Epithelial cell of esophagus (primary cell): ENCODE measurements around the gene BSPRY.

Experiments
- DNase-seq: peaks from one replicate; pipeline ENCODE4 v3.0.0; 2010; ENCODE audit warnings: low read depth
- H3K4me3 ChIP-seq: 2 replicates; pipeline ENCODE4 v1.5.1; 2011; ENCODE audit warnings: mild to moderate bottlenecking, low read length, control low read depth
- CTCF ChIP-seq: IDR thresholded peaks from 2 replicates; pipeline ENCODE4 v1.5.1; 2011; ENCODE audit warnings: low read depth, mild to moderate bottlenecking, low read length, control low read depth, inconsistent platforms; ENCODE audit not compliant: insufficient read depth; ENCODE audit errors: missing control alignments

The BSPRY gene

GRCh38 chr9:113349445-113350094 lies at the start of gene BSPRY:
Gene BSPRY, plus strand, starts transcription at chr9:113349541. Its CDS starts 39 bp downstream, at chr9:113349580.
- peak; percentile 33 for DNase-seq
- H3K4me3 ChIP-seq, result peak within 1 kb of the TSS; percentile 44
- no peak for TF ChIP-seq CTCF

DNA sequence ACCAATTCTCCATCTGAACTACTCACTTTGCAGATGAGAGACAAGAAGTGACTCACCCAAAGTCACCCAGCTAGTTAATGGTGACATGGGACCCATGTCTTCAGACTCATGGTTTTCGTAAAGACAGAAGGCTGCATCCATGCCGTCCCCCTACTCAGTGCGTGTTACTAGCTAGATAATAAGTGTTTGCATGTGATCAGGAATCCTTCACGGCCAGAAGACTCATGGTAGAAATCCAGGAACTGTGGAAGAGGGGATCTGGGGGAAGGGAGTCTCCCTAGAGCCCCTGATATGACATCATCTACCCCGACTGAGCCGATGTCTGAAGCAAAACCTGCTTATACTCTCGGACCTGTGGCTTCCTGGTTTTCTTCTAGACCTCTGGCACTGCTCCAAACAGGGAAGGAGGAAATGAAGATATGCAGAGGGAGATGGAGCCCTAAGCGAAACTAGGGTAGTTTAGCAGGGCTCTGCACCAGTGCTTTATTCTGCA lies 49.5 kb upstream of the BSPRY start:
- no peak overlapping the region for H3K4me3 ChIP-seq
- no peak for TF ChIP-seq CTCF
- peak; percentile 21 for DNase-seq

- DNase-seq, result no peak
- H3K4me3 ChIP-seq, result no peak overlapping the region
- no peak for TF ChIP-seq CTCF
Observed at GRCh38 chr9:113301548-113301947, 47.8 kb upstream of the BSPRY start.

DNA sequence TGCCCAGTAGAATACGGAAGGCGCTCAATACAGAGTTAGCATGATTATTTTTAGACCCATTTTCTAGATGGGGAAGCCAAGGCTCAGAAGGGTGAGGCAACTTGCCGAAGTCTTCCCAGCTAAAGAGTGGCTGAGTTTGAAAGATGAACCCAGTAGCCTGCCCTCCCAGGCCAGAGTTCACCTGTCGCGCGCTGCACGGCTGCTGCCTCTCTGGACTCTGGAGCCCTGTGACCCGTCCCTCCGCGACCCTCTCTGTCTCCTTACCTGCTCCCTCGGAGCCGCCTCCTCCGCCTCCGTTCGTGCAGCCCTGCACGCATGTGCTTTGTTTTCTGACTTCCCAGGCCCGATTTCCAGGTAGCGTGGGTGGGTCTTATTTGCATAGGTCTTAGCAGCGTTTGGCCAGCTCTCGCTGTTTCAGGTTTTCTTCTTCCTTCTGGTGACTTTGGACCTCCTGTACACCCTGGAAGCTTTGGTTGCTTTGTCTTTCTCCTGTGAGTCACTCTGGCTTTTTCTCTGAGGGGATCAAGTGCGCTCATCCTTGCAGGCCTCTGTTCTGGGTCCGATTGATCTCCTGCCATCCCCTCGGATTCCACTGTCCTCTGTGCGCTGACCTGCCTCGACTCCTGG lies 46.4 kb upstream of the BSPRY start, which contains the start of gene RNF183:
Gene RNF183, minus strand, starts transcription at position 585 of the 627 bp plus-strand sequence. CDS start 5,192 bp downstream, outside the sequence.
- no peak for TF ChIP-seq CTCF
- peak; percentile 35 for DNase-seq
- H3K4me3 ChIP-seq, result no peak within 1 kb of the TSS

- TF ChIP-seq CTCF, result no peak
- no peak overlapping the region for H3K4me3 ChIP-seq
- DNase-seq, result no peak
Observed at GRCh38 chr9:113306566-113306965, 42.8 kb upstream of the BSPRY start.

GRCh38 chr9:113307396-113307975 lies 41.9 kb upstream of the BSPRY start:
- H3K4me3 ChIP-seq, result no peak overlapping the region
- TF ChIP-seq CTCF, result no peak
- DNase-seq, result no peak
